Cardiac ventricle fibroblast (primary cell): Measurements from ENCODE around the gene EGF. TPM values are rescaled to one million over a fixed set of nuclear protein-coding genes. Genes with fewer than 3 reads are reported as not detected.

ENCODE experiments used
- total RNA-seq: library from RNA; depleted of rRNA; stranded (reverse); fragments of >200 nt; gene quantifications from 2 replicates; pipeline ENCODE4 v1.2.3, GENCODE V29; 2015

The EGF gene
- total RNA-seq = not detected in 2 replicates

GRCh38 chr4:109912706-109913595 lies at the start of gene EGF:
Gene EGF, plus strand, starts transcription at chr4:109912883. Its CDS starts 453 bp downstream, at chr4:109913336.

Other genes with a start within 250 kb of the EGF start
- gene CASP6, start 209.4 kb upstream of the EGF start, total RNA-seq = 8.4 and 10.7 TPM in 2 replicates
- 13.9 and 46.2 TPM in 2 replicates for gene PLA2G12A, start 182.8 kb upstream of the EGF start, total RNA-seq
- 21.2 and 23.8 TPM in 2 replicates for gene CFI, start 110.9 kb upstream of the EGF start, total RNA-seq
- gene GAR1, start 97.1 kb upstream of the EGF start, total RNA-seq = 5.2 and 6.2 TPM in 2 replicates
- gene RRH, start 84.9 kb upstream of the EGF start, total RNA-seq = 0.12 TPM in 1 of 2 replicates, not detected in the other
- gene LRIT3, start 64.8 kb upstream of the EGF start, total RNA-seq = not detected in 2 replicates